Activated gamma-delta T cell (primary cell): ENCODE data around the gene PRKN.

ENCODE experiments used
- DNase-seq: peaks from one replicate; lab custom pipeline; 2025; lab: John Stamatoyannopoulos, UW

Gene PRKN

GRCh38 chr6:162313922-162314660 is 413.5 kb downstream of the PRKN start:
- DNase-seq = no peak

GRCh38 chr6:162307865-162308264 is 419.7 kb downstream of the PRKN start:
- DNase-seq = no peak

- no peak for DNase-seq
Measured at GRCh38 chr6:162306616-162307015, 420.9 kb downstream of the PRKN start.

- no peak for DNase-seq
Measured at GRCh38 chr6:162301128-162301527, 426.4 kb downstream of the PRKN start.

GRCh38 chr6:162294029-162294428 is 433.5 kb downstream of the PRKN start:
- DNase-seq = no peak

GRCh38 chr6:162292915-162293314 is 434.7 kb downstream of the PRKN start:
- no peak for DNase-seq

- DNase-seq = no peak
Measured at GRCh38 chr6:162290846-162291465, 436.6 kb downstream of the PRKN start.

- DNase-seq = no peak
Measured at GRCh38 chr6:162289972-162290371, 437.6 kb downstream of the PRKN start.

- no peak for DNase-seq
Measured at GRCh38 chr6:162273986-162274385, 453.6 kb downstream of the PRKN start.

- DNase-seq = no peak
Measured at GRCh38 chr6:162271922-162272321, 455.6 kb downstream of the PRKN start.

- DNase-seq = no peak
Measured at GRCh38 chr6:162270966-162271365, 456.6 kb downstream of the PRKN start.

GRCh38 chr6:162267641-162268040 is 459.9 kb downstream of the PRKN start:
- no peak for DNase-seq

GRCh38 chr6:162267126-162267525 is 460.4 kb downstream of the PRKN start:
- no peak for DNase-seq

GRCh38 chr6:162264581-162264980 is 463.0 kb downstream of the PRKN start:
- no peak for DNase-seq

- DNase-seq = no peak
Measured at GRCh38 chr6:162262466-162263196, 464.9 kb downstream of the PRKN start.

- no peak for DNase-seq
Measured at GRCh38 chr6:162261598-162261997, 466.0 kb downstream of the PRKN start.

GRCh38 chr6:162260027-162260426 is 467.5 kb downstream of the PRKN start:
- DNase-seq = no peak

- no peak for DNase-seq
Measured at GRCh38 chr6:162258647-162259046, 468.9 kb downstream of the PRKN start.

GRCh38 chr6:162256361-162256760 is 471.2 kb downstream of the PRKN start:
- DNase-seq = no peak

- no peak for DNase-seq
Measured at GRCh38 chr6:162251257-162251656, 476.3 kb downstream of the PRKN start.

- no peak for DNase-seq
Measured at GRCh38 chr6:162249907-162250642, 477.5 kb downstream of the PRKN start.

GRCh38 chr6:162245830-162246420 is 481.6 kb downstream of the PRKN start:
- no peak for DNase-seq
